ENCODE measurements around the gene ALG11.
"Not testable (repeated sequence)": the region's sequence is repeated elsewhere in the genome, so short reads cannot be mapped to it uniquely, and the experiment has no call there.

ALG11 gene

GRCh38 chr13:52011632-52012511 lies at the start of gene ALG11:
Gene ALG11 (plus strand): TSS chr13:52012398. CDS start chr13:52012419, 21 bp downstream.
- DNase-seq (ENCODE audit: low read depth in 1 of 2, low spot score in 1 of 2): peak; percentile 99

- DNase-seq (ENCODE audit: low read depth in 1 of 2, low spot score in 1 of 2): no peak
These were observed 46.0 kb upstream of the ALG11 start for GRCh38 chr13:51966186-51966585.

GRCh38 chr13:51967482-51968446 lies 44.4 kb upstream of the ALG11 start:
- DNase-seq (ENCODE audit: low read depth in 1 of 2, low spot score in 1 of 2): no peak

- DNase-seq (ENCODE audit: low read depth in 1 of 2, low spot score in 1 of 2): no peak
These were observed 41.8 kb upstream of the ALG11 start for GRCh38 chr13:51970349-51970748.

- DNase-seq (ENCODE audit: low read depth in 1 of 2, low spot score in 1 of 2): no peak
These were observed 40.4 kb upstream of the ALG11 start for GRCh38 chr13:51971520-51972426.

- no peak for DNase-seq (ENCODE audit: low read depth in 1 of 2, low spot score in 1 of 2)
These were observed 37.7 kb upstream of the ALG11 start for GRCh38 chr13:51974482-51974881.

- DNase-seq (ENCODE audit: low read depth in 1 of 2, low spot score in 1 of 2): no peak
These were observed 35.8 kb upstream of the ALG11 start for GRCh38 chr13:51976423-51976822.

- DNase-seq (ENCODE audit: low read depth in 1 of 2, low spot score in 1 of 2): no peak
These were observed 35.3 kb upstream of the ALG11 start for GRCh38 chr13:51976890-51977289.

GRCh38 chr13:51977625-51978024 lies 34.6 kb upstream of the ALG11 start:
- no peak for DNase-seq (ENCODE audit: low read depth in 1 of 2, low spot score in 1 of 2)

GRCh38 chr13:51978796-51979556 lies 33.2 kb upstream of the ALG11 start:
- DNase-seq (ENCODE audit: low read depth in 1 of 2, low spot score in 1 of 2): no peak

GRCh38 chr13:51980908-51981307 lies 31.3 kb upstream of the ALG11 start:
- no peak for DNase-seq (ENCODE audit: low read depth in 1 of 2, low spot score in 1 of 2)

GRCh38 chr13:51981355-51981754 lies 30.8 kb upstream of the ALG11 start:
- DNase-seq (ENCODE audit: low read depth in 1 of 2, low spot score in 1 of 2): no peak

- DNase-seq (ENCODE audit: low read depth in 1 of 2, low spot score in 1 of 2): not testable (repeated sequence)
These were observed 28.9 kb upstream of the ALG11 start for GRCh38 chr13:51983292-51983691.

- not testable (repeated sequence) for DNase-seq (ENCODE audit: low read depth in 1 of 2, low spot score in 1 of 2)
These were observed 27.3 kb upstream of the ALG11 start for GRCh38 chr13:51984904-51985303.

- DNase-seq (ENCODE audit: low read depth in 1 of 2, low spot score in 1 of 2): no peak
These were observed 23.1 kb upstream of the ALG11 start for GRCh38 chr13:51988988-51989618.

GRCh38 chr13:51993713-51994112 lies 18.5 kb upstream of the ALG11 start:
- DNase-seq (ENCODE audit: low read depth in 1 of 2, low spot score in 1 of 2): no peak

GRCh38 chr13:51995677-51996551 lies 16.3 kb upstream of the ALG11 start:
- no peak for DNase-seq (ENCODE audit: low read depth in 1 of 2, low spot score in 1 of 2)

GRCh38 chr13:51996641-51997040 lies 15.6 kb upstream of the ALG11 start:
- no peak for DNase-seq (ENCODE audit: low read depth in 1 of 2, low spot score in 1 of 2)

- DNase-seq (ENCODE audit: low read depth in 1 of 2, low spot score in 1 of 2): no peak
These were observed 15.0 kb upstream of the ALG11 start for GRCh38 chr13:51997186-51997585.
